IMR-90 (cell line): Measurements from ENCODE around the gene NEURL1B. TPM values are rescaled to one million over a fixed set of nuclear protein-coding genes. Genes with fewer than 3 reads are reported as not detected.
A peak's percentile ranks its signal among the peaks of the same experiment; 100 is the strongest.

ENCODE experiments used
- ATAC-seq: fragments of 200-7000 bp; cut with Tn5 transposase; 2 replicates; pipeline ENCODE4 v1.9.1; 2020; ENCODE audit warnings: low read depth, mild to moderate bottlenecking, moderate library complexity
- BruUV-seq: library from RNA; stranded (reverse); fragments of 400-500 nt; replicated peaks from 2 replicates; lab custom pipeline; 2021; lab: Mats Ljungman, UMichigan
- CTCF ChIA-PET: fragments of 300-600 bp; formaldehyde crosslinking; extraction: SDS; loops from one replicate; lab custom pipeline; 2021; ENCODE audit warnings: antibody characterized with exemption; lab: Yijun Ruan, JAX
- POLR2A ChIA-PET: fragments of 300-600 bp; sonication (Branson Sonifier 250); formaldehyde crosslinking; loops from one replicate; lab custom pipeline; 2022; ENCODE audit warnings: antibody characterized with exemption; ENCODE audit not compliant: unreplicated experiment; lab: Charles Lee
- DNase-seq: peaks from one replicate; pipeline ENCODE4 v3.0.0; 2013
- H2AFZ ChIP-seq: replicated peaks from 2 replicates; pipeline ENCODE3; 2013; ENCODE audit warnings: low read length, mild to moderate bottlenecking; ENCODE audit not compliant: poor library complexity
- H2AK5ac ChIP-seq: 2 replicates; pipeline ENCODE4 v1.6.1; 2013; ENCODE audit warnings: low read depth, low read length, inconsistent platforms
- H2AK9ac ChIP-seq: replicated peaks from 2 replicates; pipeline ENCODE3; 2013; ENCODE audit warnings: mild to moderate bottlenecking, low read depth, low read length, moderate library complexity; ENCODE audit not compliant: poor library complexity
- H2BK120ac ChIP-seq: 2 replicates; pipeline ENCODE4 v1.6.1; 2013; ENCODE audit warnings: low read depth, low read length, inconsistent platforms
- H2BK15ac ChIP-seq: 3 replicates; pipeline ENCODE4 v1.6.1; 2013; ENCODE audit warnings: low read depth, low read length, inconsistent platforms
- H2BK20ac ChIP-seq: 2 replicates; pipeline ENCODE4 v1.6.1; 2013; ENCODE audit warnings: low read depth, mild to moderate bottlenecking, inconsistent platforms, low read length, moderate library complexity
- H2BK5ac ChIP-seq: 2 replicates; pipeline ENCODE4 v1.6.1; 2013; ENCODE audit warnings: mild to moderate bottlenecking, low read depth, low read length, inconsistent platforms; ENCODE audit not compliant: poor library complexity, severe bottlenecking
- H3K14ac ChIP-seq: replicated peaks from 2 replicates; pipeline ENCODE4 v1.6.1; 2013; ENCODE audit warnings: low read depth, low read length, inconsistent platforms
- H3K18ac ChIP-seq: 2 replicates; pipeline ENCODE4 v1.6.1; 2013; ENCODE audit warnings: low read depth, low read length, control low read depth
- H3K23ac ChIP-seq: 2 replicates; pipeline ENCODE4 v1.6.1; 2013; ENCODE audit warnings: low read depth, low read length, inconsistent platforms
- H3K27ac ChIP-seq: 2 replicates; pipeline ENCODE4 v1.5.1; 2013; ENCODE audit warnings: mild to moderate bottlenecking, control low read depth, low read length; ENCODE audit not compliant: insufficient read depth
- H3K27me3 ChIP-seq: 2 replicates; pipeline ENCODE4 v1.6.1; 2013; ENCODE audit warnings: low read length; ENCODE audit not compliant: control insufficient read depth, insufficient read depth
- H3K36me3 ChIP-seq: 2 replicates; pipeline ENCODE4 v1.6.1; 2013; ENCODE audit warnings: low read length, mixed read lengths; ENCODE audit not compliant: control insufficient read depth, insufficient read depth
- H3K4ac ChIP-seq: 2 replicates; pipeline ENCODE4 v1.6.1; 2013; ENCODE audit warnings: low read depth, low read length, inconsistent platforms
- H3K4me1 ChIP-seq: 2 replicates; pipeline ENCODE4 v1.6.1; 2013; ENCODE audit warnings: low read length, mixed read lengths; ENCODE audit not compliant: control insufficient read depth, insufficient read depth
- H3K4me2 ChIP-seq: 2 replicates; pipeline ENCODE4 v1.6.1; 2013; ENCODE audit warnings: low read depth, mild to moderate bottlenecking, control low read depth, low read length, moderate library complexity
- H3K4me3 ChIP-seq: 2 replicates; pipeline ENCODE4 v1.5.1; 2013; ENCODE audit warnings: low read depth, mild to moderate bottlenecking, control low read depth, low read length, moderate library complexity; ENCODE audit not compliant: insufficient read depth
- H3K56ac ChIP-seq: 2 replicates; pipeline ENCODE4 v1.6.1; 2013; ENCODE audit warnings: low read length, inconsistent platforms; ENCODE audit not compliant: insufficient read depth; ENCODE audit errors: extremely low read depth
- H3K79me1 ChIP-seq, 2 experiments: 2 replicates each; pipeline ENCODE4 v1.6.1; 2013; ENCODE audit warnings: low read length in 2 of 2, inconsistent platforms in 1 of 2, low read depth in 1 of 2
- H3K9ac ChIP-seq: 2 replicates; pipeline ENCODE4 v1.6.1; 2013; ENCODE audit warnings: low read depth, low read length, control low read depth
- H3K9me1 ChIP-seq: 2 replicates; pipeline ENCODE4 v1.6.1; 2013; ENCODE audit warnings: low read length, inconsistent platforms; ENCODE audit not compliant: insufficient read depth
- H3K9me3 ChIP-seq: 2 replicates; pipeline ENCODE4 v1.6.1; 2013; ENCODE audit warnings: low read length; ENCODE audit not compliant: control insufficient read depth, insufficient read depth
- H4K20me1 ChIP-seq: 2 replicates; pipeline ENCODE4 v1.6.1; 2013; ENCODE audit warnings: low read length, inconsistent platforms; ENCODE audit not compliant: insufficient read depth
- H4K5ac ChIP-seq: 2 replicates; pipeline ENCODE4 v1.6.1; 2013; ENCODE audit warnings: mild to moderate bottlenecking, low read depth, low read length, control low read depth
- H4K8ac ChIP-seq, 2 experiments: 2 replicates each; pipeline ENCODE4 v1.6.1; 2013; ENCODE audit warnings: low read depth in 2 of 2, low read length in 2 of 2, control low read depth in 1 of 2, inconsistent platforms in 1 of 2
- H4K91ac ChIP-seq: 2 replicates; pipeline ENCODE4 v1.6.1; 2013; ENCODE audit warnings: low read depth, low read length, inconsistent platforms; ENCODE audit not compliant: insufficient read depth
- CEBPB ChIP-seq: IDR thresholded peaks from 2 replicates; pipeline ENCODE4 v1.6.1; 2012; ENCODE audit warnings: low read depth, low read length, improper control_type of control experiment
- MAFK ChIP-seq: IDR thresholded peaks from 2 replicates; pipeline ENCODE4 v1.6.1; 2012; ENCODE audit warnings: low read depth, low read length, improper control_type of control experiment
- MAZ ChIP-seq: IDR thresholded peaks from 2 replicates; pipeline ENCODE4 v1.6.1; 2012; ENCODE audit warnings: low read depth, mild to moderate bottlenecking, low read length, improper control_type of control experiment, moderate library complexity, borderline replicate concordance
- MXI1 ChIP-seq: IDR thresholded peaks from 2 replicates; pipeline ENCODE4 v1.6.1; 2012; ENCODE audit warnings: low read depth, mild to moderate bottlenecking, low read length, moderate library complexity, borderline replicate concordance
- POLR2A ChIP-seq: IDR thresholded peaks from 2 replicates; pipeline ENCODE4 v1.6.1; 2012; ENCODE audit warnings: mild to moderate bottlenecking, low read depth, low read length
- RAD21 ChIP-seq: IDR thresholded peaks from 2 replicates; pipeline ENCODE4 v1.6.1; 2012; ENCODE audit warnings: low read length, improper control_type of control experiment
- RCOR1 ChIP-seq: IDR thresholded peaks from 2 replicates; pipeline ENCODE4 v1.6.1; 2012; ENCODE audit warnings: mild to moderate bottlenecking, low read length, improper control_type of control experiment; ENCODE audit not compliant: insufficient replicate concordance
- SMC3 ChIP-seq: fragments of 150-350 bp; IDR thresholded peaks from 2 replicates; pipeline ENCODE4 v1.6.1; 2016; ENCODE audit warnings: low read depth, mild to moderate bottlenecking, antibody characterized with exemption, low read length, moderate library complexity
- WGBS, 2 experiments: methylation state at CpG; one replicate each; pipeline versions ENCODE4 v1.1.5 to v1.1.7; 2013; ENCODE audit warnings: missing lambda C conversion rate in 2 of 2; ENCODE audit not compliant: insufficient read length in 1 of 2; ENCODE audit errors: extremely low coverage in 2 of 2; 5-methylcytosine and 5-hydroxymethylcytosine counted together
- dilution Hi-C: fragments of 300-500 bp; cut with HindIII; formaldehyde crosslinking; loops from one replicate; pipeline ENCODE4 v1.14.3; 2018; ENCODE audit warnings: low sequenced_read_pairs; ENCODE audit not compliant: unreplicated experiment
- in situ Hi-C: fragments of 300-500 bp; cut with MboI; formaldehyde crosslinking; loops from 3 replicates; pipeline ENCODE4 v1.14.3; 2019; ENCODE audit warnings: low sequenced_read_pairs, inconsistent platforms, mixed read lengths
- intact Hi-C: fragments of 100-400 bp; cut with micrococcal nuclease; formaldehyde crosslinking; loops from 2 replicates; pipeline ENCODE4 v1.10.0; 2022
- polyA plus RNA-seq, 3 experiments: library from polyadenylated mRNA; depleted of rRNA; stranded (reverse); fragments of >200 nt; gene quantifications; 2 replicates each; pipeline ENCODE4 v1.2.3, GENCODE V29; 2012; ENCODE audit warnings: low replicate concordance in 1 of 3
- total RNA-seq: library from RNA; depleted of rRNA; stranded (reverse); fragments of >200 nt; gene quantifications from 2 replicates; pipeline ENCODE4 v1.2.3, GENCODE V29; 2012
- TF ChIP-seq, protein P1 (sequence below): conservative IDR thresholded peaks from 2 replicates; pipeline ENCODE4 v1.5.1; 2012; ENCODE audit warnings: mild to moderate bottlenecking, low read depth, low read length, improper control_type of control experiment
- TF ChIP-seq, protein P2 (sequence below): fragments of 150-350 bp; IDR thresholded peaks from 2 replicates; pipeline ENCODE4 v1.6.1; 2016; ENCODE audit warnings: low read depth, mild to moderate bottlenecking, low read length, moderate library complexity, borderline replicate concordance

NEURL1B gene
- total and polyA plus RNA-seq, 2 of the 4 experiments (the other 2 are of a cell fraction) = 1.8 to 2.8 TPM

DNA sequence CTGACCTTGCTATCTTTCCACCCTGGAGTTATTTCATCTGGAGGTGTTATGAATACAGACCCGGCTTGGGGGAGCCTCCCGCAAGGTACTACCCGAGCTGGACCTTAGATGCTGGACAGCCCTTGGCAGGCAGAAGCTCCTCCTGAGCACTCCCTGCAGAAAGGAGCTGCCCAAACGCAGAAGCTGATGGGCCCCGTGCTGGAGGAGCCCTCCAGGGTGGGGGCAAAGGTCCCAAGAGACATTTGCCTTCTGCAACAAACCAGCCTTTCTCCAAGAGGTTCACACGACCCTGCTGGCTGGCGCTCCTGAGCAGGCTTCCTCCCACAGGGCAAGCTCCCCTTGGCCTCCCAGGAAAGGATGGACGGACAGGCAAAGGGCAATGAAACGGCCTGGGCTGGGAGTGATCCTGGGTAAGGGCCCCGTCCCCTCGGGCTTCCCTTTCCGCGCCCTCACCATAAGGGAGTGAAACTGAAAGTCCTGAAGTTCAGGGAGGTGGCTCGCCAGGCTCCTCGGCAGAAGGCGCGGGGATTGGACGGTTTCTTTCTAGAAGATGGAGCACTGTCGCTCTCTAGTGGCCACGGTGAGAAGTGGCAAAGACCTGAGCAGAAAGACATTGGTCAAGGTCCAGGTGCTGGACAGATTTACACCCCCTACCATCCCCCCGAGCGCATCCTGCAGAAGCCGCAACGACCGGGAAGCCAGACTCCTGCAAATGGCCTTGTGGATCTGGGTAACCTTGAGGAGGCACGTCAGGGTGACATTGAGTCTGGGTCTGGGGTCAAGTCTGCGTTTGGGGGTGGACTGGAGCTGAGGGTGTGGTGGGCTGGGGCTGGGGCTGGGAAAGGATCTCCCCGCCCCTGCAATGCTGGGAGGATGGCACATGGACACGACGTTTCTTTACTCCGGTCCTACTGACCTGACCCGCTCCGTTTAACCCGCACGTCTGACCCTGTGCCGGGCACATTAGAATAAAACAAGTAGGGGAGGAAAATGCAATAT, 56.4 kb downstream of the NEURL1B start:
- Histone ChIP-seq H2BK15ac (peak overlapping the region; percentile 76; the same call in 1 of the 3 replicates), H4K5ac (peak overlapping the region; percentile 72), H3K27me3 (peaks cover 26% of the 10 kb centered on the region), H3K56ac (peak overlapping the region; percentile 80; the same call in 1 of the 2 replicates), H3K9me3 (no peaks in the 10 kb centered on the region), H3K18ac (peak overlapping the region; percentile 73), H4K20me1 (no peaks in the 10 kb centered on the region), H2AK9ac (peak overlapping the region; percentile 95), H4K91ac (peak overlapping the region; percentile 93), H2AK5ac (peak overlapping the region; percentile 56), H3K14ac (peak overlapping the region; percentile 100), H2BK120ac (peak overlapping the region; percentile 96), H3K36me3 (no peaks in the 10 kb centered on the region), H2AFZ (peak overlapping the region; percentile 100), H3K79me1 (no peaks in the 10 kb centered on the region), H3K4me2 (peak overlapping the region; percentile 86), H3K4me3 (peak overlapping the region; percentile 61), H2BK5ac (peak overlapping the region; percentile 47), H2BK20ac (peak overlapping the region; percentile 95), H3K27ac (peak overlapping the region; percentile 76), H3K4me1 (peaks cover 5% of the 10 kb centered on the region; the same call in 1 of the 2 replicates), H3K9me1 (peaks cover 2% of the 10 kb centered on the region; the same call in 1 of the 2 replicates), H3K23ac (peak overlapping the region; percentile 96), H3K9ac (peak overlapping the region; percentile 85), H3K4ac (peak overlapping the region; percentile 99), H4K8ac (peak overlapping the region; percentile 87 to 96)
- ATAC-seq = peak; percentile 92
- intact Hi-C loops (loop anchor here (1.0 to 5.0 kb wide), 4 partner anchors 35 to 235 kb away; no protein-coding TSS in a partner anchor), dilution Hi-C loops (no loop called here), in situ Hi-C loops (loop anchor here (5.0 kb wide), 1 partner anchor 220 kb away; no protein-coding TSS in a partner anchor)
- POLR2A ChIA-PET = no interaction called here
- CTCF ChIA-PET = interaction anchor here (0.6 to 4.4 kb wide), 12 partner anchors 10 to 758 kb away, joined by 3 to 24 read pairs (median 4); no protein-coding TSS in a partner anchor
- TF ChIP-seq RAD21 = peak; percentile 97
- TF ChIP-seq MXI1 = no peak
- TF ChIP-seq POLR2A = no peak
- TF ChIP-seq CEBPB = no peak
- no peak for TF ChIP-seq MAZ
- TF ChIP-seq, protein P1, sequence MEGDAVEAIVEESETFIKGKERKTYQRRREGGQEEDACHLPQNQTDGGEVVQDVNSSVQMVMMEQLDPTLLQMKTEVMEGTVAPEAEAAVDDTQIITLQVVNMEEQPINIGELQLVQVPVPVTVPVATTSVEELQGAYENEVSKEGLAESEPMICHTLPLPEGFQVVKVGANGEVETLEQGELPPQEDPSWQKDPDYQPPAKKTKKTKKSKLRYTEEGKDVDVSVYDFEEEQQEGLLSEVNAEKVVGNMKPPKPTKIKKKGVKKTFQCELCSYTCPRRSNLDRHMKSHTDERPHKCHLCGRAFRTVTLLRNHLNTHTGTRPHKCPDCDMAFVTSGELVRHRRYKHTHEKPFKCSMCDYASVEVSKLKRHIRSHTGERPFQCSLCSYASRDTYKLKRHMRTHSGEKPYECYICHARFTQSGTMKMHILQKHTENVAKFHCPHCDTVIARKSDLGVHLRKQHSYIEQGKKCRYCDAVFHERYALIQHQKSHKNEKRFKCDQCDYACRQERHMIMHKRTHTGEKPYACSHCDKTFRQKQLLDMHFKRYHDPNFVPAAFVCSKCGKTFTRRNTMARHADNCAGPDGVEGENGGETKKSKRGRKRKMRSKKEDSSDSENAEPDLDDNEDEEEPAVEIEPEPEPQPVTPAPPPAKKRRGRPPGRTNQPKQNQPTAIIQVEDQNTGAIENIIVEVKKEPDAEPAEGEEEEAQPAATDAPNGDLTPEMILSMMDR = peak; percentile 99
- TF ChIP-seq SMC3 = peak; percentile 98
- no peak for TF ChIP-seq MAFK
- no peak for TF ChIP-seq RCOR1
- TF ChIP-seq, protein P2, sequence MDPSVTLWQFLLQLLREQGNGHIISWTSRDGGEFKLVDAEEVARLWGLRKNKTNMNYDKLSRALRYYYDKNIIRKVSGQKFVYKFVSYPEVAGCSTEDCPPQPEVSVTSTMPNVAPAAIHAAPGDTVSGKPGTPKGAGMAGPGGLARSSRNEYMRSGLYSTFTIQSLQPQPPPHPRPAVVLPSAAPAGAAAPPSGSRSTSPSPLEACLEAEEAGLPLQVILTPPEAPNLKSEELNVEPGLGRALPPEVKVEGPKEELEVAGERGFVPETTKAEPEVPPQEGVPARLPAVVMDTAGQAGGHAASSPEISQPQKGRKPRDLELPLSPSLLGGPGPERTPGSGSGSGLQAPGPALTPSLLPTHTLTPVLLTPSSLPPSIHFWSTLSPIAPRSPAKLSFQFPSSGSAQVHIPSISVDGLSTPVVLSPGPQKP = no peak
- DNase-seq = peak; percentile 78
- BruUV-seq = no TSS peak
- WGBS, 2 experiments = 5% methylated on average over 4 of the region's 36 CpGs; no CpG with 5 or more reads in 1 of the 2 experiments
